ENCODE measurements around the gene MAL. TPM values are rescaled to one million over a fixed set of nuclear protein-coding genes. Genes with fewer than 3 reads are reported as not detected.

MAL gene
- total RNA-seq, 1 experiment from 2014 or later, result 1.6 TPM

- peak overlapping the region; percentile 72 for H3K27ac ChIP-seq (ENCODE audit: low read length)
Observed at GRCh38 chr2:95057535-95058370, 32.2 kb downstream of the MAL start.

GRCh38 chr2:95058466-95058988, 33.0 kb downstream of the MAL start:
- Histone ChIP-seq H3K4me1 (ENCODE audit: insufficient read depth, low read length) (peaks cover 69% of the 10 kb centered on the region), H3K27me3 (ENCODE audit: low read length) (no peaks in the 10 kb centered on the region), H3K36me3 (ENCODE audit: low read depth, low read length) (no peaks in the 10 kb centered on the region), H3K79me2 (ENCODE audit: low read length) (no peaks in the 10 kb centered on the region), H3K9me2 (replicated peaks; ENCODE audit: low read length) (no peaks in the 10 kb centered on the region), H4K20me1 (ENCODE audit: low read length) (no peaks in the 10 kb centered on the region), H3K4me2 (ENCODE audit: low read length) (no peak overlapping the region), H2AFZ (ENCODE audit: low read length) (no peak overlapping the region), H3K9me3 (ENCODE audit: low read length) (no peaks in the 10 kb centered on the region), H3K27ac (ENCODE audit: low read length) (no peak overlapping the region), H3K9ac (ENCODE audit: low read length) (no peak overlapping the region), H3K4me3 (ENCODE audit: low read length) (no peak overlapping the region), H3F3A (ENCODE audit: low read length, unreplicated experiment) (no peaks in the 10 kb centered on the region)
- DNase-seq (no peak), ATAC-seq (no peak)
- no TSS peak for BruUV-seq (replicated peaks)
- TF ChIP-seq EZH2phosphoT487 (IDR thresholded peaks at IDR 0.05; ENCODE audit: borderline replicate concordance, low read length), result no peak
- no peak for TF ChIP-seq CTCF (conservative IDR thresholded peaks at IDR 0.05; ENCODE audit: low read depth, low read length)
- no peak for TF ChIP-seq EZH2 (IDR thresholded peaks at IDR 0.05; ENCODE audit: low read length, unreplicated experiment)
- intact Hi-C loops (cut with micrococcal nuclease), result no loop called here
- POLR2A ChIA-PET (ENCODE audit: unreplicated experiment), result no interaction called here
- CTCF ChIA-PET, result no interaction called here

More at GRCh38 chr2:95057535-95058370, 32.2 kb downstream of the MAL start:
- no peaks in the 10 kb centered on the region for H3K27me3 ChIP-seq (ENCODE audit: low read length)
- no peaks in the 10 kb centered on the region for H3F3A ChIP-seq (ENCODE audit: low read length, unreplicated experiment)
- POLR2A ChIA-PET (ENCODE audit: unreplicated experiment), result no interaction called here
- TF ChIP-seq EZH2 (IDR thresholded peaks at IDR 0.05; ENCODE audit: low read length, unreplicated experiment) (no peak), CTCF (conservative IDR thresholded peaks at IDR 0.05; ENCODE audit: low read depth, low read length) (no peak), EZH2phosphoT487 (IDR thresholded peaks at IDR 0.05; ENCODE audit: borderline replicate concordance, low read length) (no peak)
- no peak overlapping the region for H3K9ac ChIP-seq (ENCODE audit: low read length)
- no peaks in the 10 kb centered on the region for H3K9me2 ChIP-seq (replicated peaks; ENCODE audit: low read length)
- no peak overlapping the region for H2AFZ ChIP-seq (ENCODE audit: low read length)
- peak overlapping the region; percentile 56 for H3K4me2 ChIP-seq (ENCODE audit: low read length)
- BruUV-seq (replicated peaks), result no TSS peak
- no peaks in the 10 kb centered on the region for H3K79me2 ChIP-seq (ENCODE audit: low read length)
- peaks cover 67% of the 10 kb centered on the region for H3K4me1 ChIP-seq (ENCODE audit: insufficient read depth, low read length)
- CTCF ChIA-PET, result interaction anchor here (1.5 kb wide), 1 partner anchor 21 kb away, joined by 6 read pairs; no protein-coding TSS in a partner anchor
- H3K36me3 ChIP-seq (ENCODE audit: low read depth, low read length), result no peaks in the 10 kb centered on the region
- intact Hi-C loops (cut with micrococcal nuclease), result no loop called here
- no peaks in the 10 kb centered on the region for H3K9me3 ChIP-seq (ENCODE audit: low read length)
- no peaks in the 10 kb centered on the region for H4K20me1 ChIP-seq (ENCODE audit: low read length)
- DNase-seq, result no peak
- no peak for ATAC-seq
- no peak overlapping the region for H3K4me3 ChIP-seq (ENCODE audit: low read length)
